Smooth muscle cell (in vitro differentiated cells): Measurements from ENCODE around the gene PLEKHA6. TPM values are rescaled to one million over a fixed set of nuclear protein-coding genes. Genes with fewer than 3 reads are reported as not detected.

Experiments used
- DNase-seq: peaks from one replicate; lab custom pipeline; 2025; ENCODE audit not compliant: unreplicated experiment; lab: John Stamatoyannopoulos, UW
- H2AFZ ChIP-seq: fragments of 200-600 bp; sonication (generic); 2 replicates; pipeline ENCODE4 v1.6.0; 2016; ENCODE audit warnings: antibody characterized with exemption, low read depth, mild to moderate bottlenecking
- H3F3A ChIP-seq: fragments of 200-600 bp; sonication (generic); 2 replicates; pipeline ENCODE4 v1.6.0; 2017; ENCODE audit warnings: antibody characterized with exemption, low read depth
- H3K27ac ChIP-seq: fragments of 200-600 bp; sonication (generic); 2 replicates; pipeline ENCODE4 v1.5.1; 2016; ENCODE audit warnings: low read depth, mild to moderate bottlenecking
- H3K27me3 ChIP-seq: fragments of 200-600 bp; sonication (generic); 2 replicates; pipeline ENCODE4 v1.6.1; 2016; ENCODE audit warnings: low read depth, mild to moderate bottlenecking
- H3K36me3 ChIP-seq: fragments of 200-600 bp; sonication (generic); 2 replicates; pipeline ENCODE4 v1.5.1; 2016; ENCODE audit warnings: low read depth
- H3K4me1 ChIP-seq: fragments of 200-600 bp; sonication (generic); 2 replicates; pipeline ENCODE4 v1.5.1; 2016; ENCODE audit warnings: low read depth
- H3K4me2 ChIP-seq: fragments of 200-600 bp; sonication (generic); 2 replicates; pipeline ENCODE4 v1.6.0; 2016; ENCODE audit warnings: mild to moderate bottlenecking
- H3K4me3 ChIP-seq: fragments of 200-600 bp; sonication (generic); 2 replicates; pipeline ENCODE4 v1.5.1; 2016; ENCODE audit warnings: mild to moderate bottlenecking
- H3K79me2 ChIP-seq: fragments of 200-600 bp; sonication (generic); 2 replicates; pipeline ENCODE4 v1.6.0; 2016; ENCODE audit warnings: low read depth, mild to moderate bottlenecking
- H3K9ac ChIP-seq: fragments of 200-600 bp; sonication (generic); 2 replicates; pipeline ENCODE4 v1.6.0; 2016; ENCODE audit warnings: low read depth
- H3K9me3 ChIP-seq: fragments of 200-600 bp; sonication (generic); replicated peaks from 2 replicates; pipeline ENCODE4 v1.5.1; 2016; ENCODE audit warnings: low read depth
- H4K20me1 ChIP-seq: fragments of 200-600 bp; sonication (generic); 2 replicates; pipeline ENCODE4 v1.6.0; 2016; ENCODE audit warnings: low read depth
- WGBS: methylation state at CpG from one replicate; pipeline ENCODE4 v1.1.7; 2016; ENCODE audit warnings: low lambda C conversion rate; 5-methylcytosine and 5-hydroxymethylcytosine counted together
- polyA plus RNA-seq: library from polyadenylated mRNA; unstranded; fragments of >200 nt; fragmentation: Nextera tagmentation; extraction: Ambion mirVana; gene quantifications from 2 replicates; pipeline ENCODE4 v1.2.1, GENCODE V29; 2016
- total RNA-seq: library from RNA; depleted of rRNA; stranded (reverse); fragments of >200 nt; gene quantifications from 2 replicates; pipeline ENCODE4 v1.2.3, GENCODE V29; 2014
- TF ChIP-seq, protein P1 (sequence below): fragments of 200-600 bp; sonication (generic); IDR thresholded peaks from 2 replicates; pipeline ENCODE4 v1.5.1; 2017; ENCODE audit warnings: borderline replicate concordance, mild to moderate bottlenecking, antibody characterized with exemption; ENCODE audit not compliant: insufficient read depth, poor library complexity, severe bottlenecking

Gene PLEKHA6
- total and polyA plus RNA-seq, 2 experiments from 2014 or later = 0.45 to 0.85 TPM

GRCh38 chr1:204222764-204223055 lies 137.0 kb downstream of the PLEKHA6 start:
- Histone ChIP-seq H3K36me3 (no peaks in the 10 kb centered on the region), H3K9ac (no peak overlapping the region), H3K4me3 (no peak overlapping the region), H3K27me3 (no peaks in the 10 kb centered on the region), H2AFZ (no peak overlapping the region), H3F3A (peaks cover 8% of the 10 kb centered on the region), H3K9me3 (no peaks in the 10 kb centered on the region), H3K4me1 (no peaks in the 10 kb centered on the region), H3K79me2 (no peaks in the 10 kb centered on the region), H3K27ac (no peak overlapping the region), H4K20me1 (no peaks in the 10 kb centered on the region), H3K4me2 (no peak overlapping the region)
- no peak for DNase-seq
- 92% methylated on average over 3 of the region's 3 CpGs for WGBS
- TF ChIP-seq, protein P1, sequence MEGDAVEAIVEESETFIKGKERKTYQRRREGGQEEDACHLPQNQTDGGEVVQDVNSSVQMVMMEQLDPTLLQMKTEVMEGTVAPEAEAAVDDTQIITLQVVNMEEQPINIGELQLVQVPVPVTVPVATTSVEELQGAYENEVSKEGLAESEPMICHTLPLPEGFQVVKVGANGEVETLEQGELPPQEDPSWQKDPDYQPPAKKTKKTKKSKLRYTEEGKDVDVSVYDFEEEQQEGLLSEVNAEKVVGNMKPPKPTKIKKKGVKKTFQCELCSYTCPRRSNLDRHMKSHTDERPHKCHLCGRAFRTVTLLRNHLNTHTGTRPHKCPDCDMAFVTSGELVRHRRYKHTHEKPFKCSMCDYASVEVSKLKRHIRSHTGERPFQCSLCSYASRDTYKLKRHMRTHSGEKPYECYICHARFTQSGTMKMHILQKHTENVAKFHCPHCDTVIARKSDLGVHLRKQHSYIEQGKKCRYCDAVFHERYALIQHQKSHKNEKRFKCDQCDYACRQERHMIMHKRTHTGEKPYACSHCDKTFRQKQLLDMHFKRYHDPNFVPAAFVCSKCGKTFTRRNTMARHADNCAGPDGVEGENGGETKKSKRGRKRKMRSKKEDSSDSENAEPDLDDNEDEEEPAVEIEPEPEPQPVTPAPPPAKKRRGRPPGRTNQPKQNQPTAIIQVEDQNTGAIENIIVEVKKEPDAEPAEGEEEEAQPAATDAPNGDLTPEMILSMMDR = no peak

GRCh38 chr1:204222006-204222763 lies 137.5 kb downstream of the PLEKHA6 start:
- TF ChIP-seq, protein P1 = no peak
- 96% methylated on average over 8 of the region's 8 CpGs for WGBS

DNA sequence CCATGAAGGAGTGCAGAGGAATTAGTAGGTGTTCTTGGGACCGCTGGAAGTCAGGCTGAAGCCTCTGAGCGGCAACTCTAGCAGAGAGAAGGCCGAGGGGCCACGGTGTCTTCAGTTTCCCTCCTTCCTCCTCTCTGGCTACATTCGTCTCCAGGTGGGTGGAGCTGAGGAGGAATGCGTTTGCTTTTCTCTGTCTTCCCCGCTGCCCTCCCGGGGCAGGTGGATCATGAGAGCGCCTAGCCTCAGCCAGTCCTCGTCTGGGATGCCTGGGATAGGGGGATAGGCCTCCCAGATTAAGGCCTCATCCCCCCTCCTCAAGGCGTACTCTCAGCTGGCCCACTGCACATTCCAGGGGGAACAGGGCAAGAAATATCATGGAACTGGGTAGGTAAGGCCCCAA lies 138.5 kb downstream of the PLEKHA6 start:
- Histone ChIP-seq H3K27me3 (peaks cover 2% of the 10 kb centered on the region), H3K4me1 (no peaks in the 10 kb centered on the region), H3K27ac (no peak overlapping the region), H4K20me1 (no peaks in the 10 kb centered on the region), H2AFZ (no peak overlapping the region), H3F3A (peaks cover 8% of the 10 kb centered on the region), H3K9me3 (no peaks in the 10 kb centered on the region), H3K4me3 (no peak overlapping the region), H3K79me2 (no peaks in the 10 kb centered on the region), H3K9ac (no peak overlapping the region), H3K4me2 (no peak overlapping the region), H3K36me3 (no peaks in the 10 kb centered on the region)
- TF ChIP-seq, protein P1 = no peak
- 84% methylated on average over 11 of the region's 11 CpGs for WGBS
- no peak for DNase-seq

More at GRCh38 chr1:204222006-204222763, 137.5 kb downstream of the PLEKHA6 start:
- Histone ChIP-seq H3K79me2 (no peaks in the 10 kb centered on the region), H3F3A (peaks cover 8% of the 10 kb centered on the region), H3K4me1 (no peaks in the 10 kb centered on the region), H3K4me3 (no peak overlapping the region), H3K36me3 (no peaks in the 10 kb centered on the region), H3K27me3 (no peaks in the 10 kb centered on the region), H3K27ac (no peak overlapping the region), H2AFZ (no peak overlapping the region), H4K20me1 (no peaks in the 10 kb centered on the region), H3K9me3 (no peaks in the 10 kb centered on the region), H3K4me2 (no peak overlapping the region), H3K9ac (no peak overlapping the region)
- DNase-seq = no peak
